GM19099 (cell line): ENCODE measurements around the gene TPSAB1.

Experiments used
- POLR2A ChIP-seq: IDR thresholded peaks from 3 replicates; pipeline ENCODE4 v1.6.1; 2011; ENCODE audit warnings: low read depth; ENCODE audit not compliant: insufficient read length; ENCODE audit errors: extremely low read depth

Gene TPSAB1

DNA sequence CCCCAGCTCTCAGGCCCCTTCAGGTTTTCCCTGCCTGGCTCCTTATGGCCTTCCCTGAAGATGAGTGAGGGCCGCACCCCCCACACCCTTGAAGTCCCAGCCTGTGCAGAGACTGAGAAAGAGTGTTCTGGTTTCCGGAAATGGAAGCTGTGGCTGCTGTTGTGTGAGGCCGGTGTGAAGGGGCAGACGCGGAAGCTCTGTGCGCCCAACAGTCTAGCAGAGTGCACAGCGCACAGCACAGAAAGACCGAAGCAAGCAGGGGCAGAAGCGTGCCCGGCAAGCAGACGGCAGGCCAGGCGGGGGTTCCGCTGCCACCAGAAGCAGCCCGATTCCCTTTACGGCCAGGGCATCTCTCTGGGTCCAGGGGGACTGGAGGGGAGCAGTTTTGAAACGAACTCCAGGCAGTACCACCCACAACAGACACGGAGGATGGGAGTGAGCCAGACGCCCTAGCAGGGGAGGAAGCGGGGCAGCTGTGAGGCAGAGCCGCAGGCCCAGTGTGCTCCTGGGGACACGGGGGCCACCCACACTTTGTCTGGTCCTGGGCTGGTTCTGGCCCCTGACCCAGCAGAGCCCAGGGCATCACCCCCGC is 32.2 kb upstream of the TPSAB1 start:
- TF ChIP-seq POLR2A, result no peak

GRCh38 chr16:1209081-1209480 is 31.4 kb upstream of the TPSAB1 start:
- TF ChIP-seq POLR2A, result no peak

DNA sequence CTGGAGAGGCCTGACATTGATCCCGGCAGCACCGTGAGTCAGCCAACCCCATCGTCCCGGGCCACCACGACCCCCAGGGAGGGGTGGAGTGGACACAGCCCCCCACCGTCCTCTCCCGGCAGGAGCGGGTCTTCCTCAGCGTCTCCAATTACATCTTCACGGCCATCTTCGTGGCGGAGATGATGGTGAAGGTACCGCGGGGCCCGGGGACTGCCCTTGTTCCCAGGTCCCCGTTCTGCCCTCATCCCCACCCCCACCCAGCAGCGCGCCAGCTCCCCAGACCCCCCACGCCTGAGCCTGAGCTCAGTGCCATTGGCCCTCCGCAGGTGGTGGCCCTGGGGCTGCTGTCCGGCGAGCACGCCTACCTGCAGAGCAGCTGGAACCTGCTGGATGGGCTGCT is 30.0 kb upstream of the TPSAB1 start:
- TF ChIP-seq POLR2A, result no peak

DNA sequence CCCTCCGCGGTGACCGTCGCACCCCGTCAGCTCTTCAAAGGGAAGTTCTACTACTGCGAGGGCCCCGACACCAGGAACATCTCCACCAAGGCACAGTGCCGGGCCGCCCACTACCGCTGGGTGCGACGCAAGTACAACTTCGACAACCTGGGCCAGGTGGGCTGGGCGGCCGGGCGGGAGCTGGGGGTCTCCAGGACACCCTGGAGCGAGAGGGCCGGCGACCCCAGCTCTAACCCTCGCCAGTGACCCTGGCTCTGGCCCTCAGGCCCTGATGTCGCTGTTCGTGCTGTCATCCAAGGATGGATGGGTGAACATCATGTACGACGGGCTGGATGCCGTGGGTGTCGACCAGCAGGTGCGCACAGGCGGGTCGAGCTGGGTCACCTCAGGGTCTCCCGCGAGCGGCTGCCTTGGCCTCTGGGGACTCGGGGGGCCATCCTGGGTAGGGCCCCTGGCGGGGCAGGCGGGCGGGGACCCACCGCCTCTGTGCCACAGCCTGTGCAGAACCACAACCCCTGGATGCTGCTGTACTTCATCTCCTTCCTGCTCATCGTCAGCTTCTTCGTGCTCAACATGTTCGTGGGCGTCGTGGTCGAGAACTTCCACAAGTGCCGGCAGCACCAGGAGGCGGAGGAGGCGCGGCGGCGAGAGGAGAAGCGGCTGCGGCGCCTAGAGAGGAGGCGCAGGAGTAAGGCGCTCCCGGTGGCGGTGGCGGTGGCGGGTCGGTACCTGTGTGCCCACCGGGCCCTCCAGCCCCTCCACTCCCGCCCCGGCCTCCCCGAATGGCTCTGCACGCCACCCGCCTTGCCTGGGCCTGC is 28.8 kb upstream of the TPSAB1 start:
- TF ChIP-seq POLR2A, result no peak

GRCh38 chr16:1212616-1213194 is 27.8 kb upstream of the TPSAB1 start:
- TF ChIP-seq POLR2A, result no peak

- TF ChIP-seq POLR2A, result no peak
Measured at GRCh38 chr16:1213231-1213630, 27.3 kb upstream of the TPSAB1 start.

DNA sequence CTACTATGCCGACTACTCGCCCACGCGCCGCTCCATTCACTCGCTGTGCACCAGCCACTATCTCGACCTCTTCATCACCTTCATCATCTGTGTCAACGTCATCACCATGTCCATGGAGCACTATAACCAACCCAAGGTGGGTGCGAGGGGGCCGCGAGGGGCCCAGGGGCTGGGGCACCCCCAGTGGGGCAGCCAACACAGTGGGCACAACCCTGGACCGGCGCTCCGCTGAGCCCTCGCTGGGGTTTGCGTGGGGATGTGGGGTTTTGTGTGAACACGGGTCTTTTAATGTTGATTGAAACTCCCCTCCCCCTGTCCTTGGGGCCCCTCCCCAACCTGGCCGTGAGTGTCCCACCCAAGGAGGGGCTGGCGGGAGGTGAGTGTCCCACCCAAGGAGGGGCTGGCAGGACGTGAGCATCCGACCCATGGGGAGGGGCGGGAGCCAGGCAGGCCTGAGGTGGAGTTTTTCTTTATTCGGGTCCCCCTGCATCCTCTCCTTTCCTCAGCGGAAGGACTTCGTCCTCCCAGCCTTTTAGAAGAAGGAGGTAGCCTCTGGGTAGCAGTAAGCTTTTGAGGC is 26.6 kb upstream of the TPSAB1 start:
- TF ChIP-seq POLR2A, result no peak

- TF ChIP-seq POLR2A, result no peak
Measured at GRCh38 chr16:1214719-1215118, 25.8 kb upstream of the TPSAB1 start.

DNA sequence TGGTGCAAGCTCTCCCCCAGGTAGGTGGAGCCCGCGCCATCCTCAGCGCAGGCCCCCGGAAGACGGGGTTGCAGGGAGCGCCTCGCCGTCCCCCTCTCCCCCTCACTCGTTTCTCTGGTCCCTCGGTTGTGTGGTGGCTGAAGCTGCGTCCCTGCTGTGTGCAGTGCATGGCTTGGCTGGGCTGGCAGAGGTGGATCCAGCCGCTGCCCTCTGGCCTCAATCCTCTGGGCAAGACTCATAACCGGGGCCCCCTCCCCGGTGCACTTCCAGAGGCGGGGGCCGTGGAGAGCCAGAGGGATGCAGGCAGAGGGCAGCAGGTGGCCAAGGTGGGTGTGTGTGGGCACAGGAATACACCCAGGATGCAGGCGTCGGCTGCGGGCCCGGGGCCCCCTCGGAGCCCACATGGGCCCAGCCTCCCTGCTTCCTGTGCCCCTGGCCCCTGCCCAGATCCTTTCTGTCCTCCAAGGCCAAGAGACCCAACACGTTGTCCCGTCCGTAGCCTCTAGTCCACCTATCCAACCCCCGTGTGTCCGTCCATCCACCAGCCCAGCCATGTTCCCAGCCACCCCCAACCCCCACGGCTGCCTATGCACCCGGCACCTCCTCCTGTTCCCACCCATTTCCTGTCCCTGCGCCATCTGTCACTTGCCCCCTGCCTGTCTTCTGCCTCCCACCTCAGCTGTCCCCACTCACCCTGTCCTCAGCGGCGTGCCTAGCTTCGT is 24.8 kb upstream of the TPSAB1 start:
- TF ChIP-seq POLR2A, result no peak

- TF ChIP-seq POLR2A, result no peak
Measured at GRCh38 chr16:1216296-1216619, 24.2 kb upstream of the TPSAB1 start.

DNA sequence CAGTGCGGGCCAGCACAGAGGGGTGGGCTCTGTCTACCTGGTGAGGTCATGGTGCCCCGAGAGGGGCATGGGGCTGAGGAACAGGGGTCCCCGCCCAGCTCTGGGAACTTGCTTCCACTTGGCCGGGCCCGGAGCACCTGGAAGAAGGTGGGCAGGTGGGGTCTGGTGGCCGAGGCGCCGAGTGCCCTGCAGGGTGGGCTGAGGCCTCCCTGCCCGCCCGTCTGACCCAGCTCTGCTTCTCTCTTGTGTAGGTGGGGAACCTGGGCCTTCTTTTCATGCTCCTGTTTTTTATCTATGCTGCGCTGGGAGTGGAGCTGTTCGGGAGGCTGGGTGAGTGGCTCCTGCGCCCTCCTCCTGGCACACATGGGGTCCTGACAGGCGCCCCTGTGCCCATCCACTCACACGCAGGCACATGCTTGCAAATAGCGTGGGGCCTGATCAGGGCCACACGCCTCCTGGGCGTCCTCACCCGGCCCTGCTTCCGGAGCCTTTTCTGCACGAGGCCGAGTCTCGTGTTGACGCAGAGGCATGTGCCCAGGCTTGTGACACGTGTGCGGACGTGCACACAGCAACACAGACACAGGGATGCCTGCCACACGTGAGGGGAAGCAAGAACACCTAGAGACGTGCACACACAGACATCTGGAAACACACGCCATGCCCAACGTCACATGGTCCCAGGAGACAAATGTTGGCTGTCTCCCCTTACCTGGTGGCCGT is 23.7 kb upstream of the TPSAB1 start:
- TF ChIP-seq POLR2A, result no peak

DNA sequence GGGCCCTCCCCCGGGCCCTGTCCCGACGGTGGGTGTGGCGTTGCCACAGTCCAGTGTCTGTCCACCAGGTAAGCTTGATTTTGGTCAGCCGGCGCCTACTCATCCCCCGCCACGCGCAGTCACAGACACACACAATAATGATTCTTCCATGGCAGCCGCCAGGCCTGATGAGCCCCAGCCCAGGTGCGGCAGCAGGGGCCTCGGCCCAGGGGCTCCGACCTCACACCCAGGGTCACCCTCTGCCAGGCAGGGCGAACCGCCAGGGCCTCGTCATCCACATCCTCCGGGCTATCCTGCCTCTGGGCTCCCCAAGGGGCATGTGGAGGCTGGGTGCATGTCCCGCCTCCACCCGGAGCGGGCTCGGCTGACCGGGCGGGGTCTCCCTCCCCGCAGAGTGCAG is 23.0 kb upstream of the TPSAB1 start:
- no peak for TF ChIP-seq POLR2A

DNA sequence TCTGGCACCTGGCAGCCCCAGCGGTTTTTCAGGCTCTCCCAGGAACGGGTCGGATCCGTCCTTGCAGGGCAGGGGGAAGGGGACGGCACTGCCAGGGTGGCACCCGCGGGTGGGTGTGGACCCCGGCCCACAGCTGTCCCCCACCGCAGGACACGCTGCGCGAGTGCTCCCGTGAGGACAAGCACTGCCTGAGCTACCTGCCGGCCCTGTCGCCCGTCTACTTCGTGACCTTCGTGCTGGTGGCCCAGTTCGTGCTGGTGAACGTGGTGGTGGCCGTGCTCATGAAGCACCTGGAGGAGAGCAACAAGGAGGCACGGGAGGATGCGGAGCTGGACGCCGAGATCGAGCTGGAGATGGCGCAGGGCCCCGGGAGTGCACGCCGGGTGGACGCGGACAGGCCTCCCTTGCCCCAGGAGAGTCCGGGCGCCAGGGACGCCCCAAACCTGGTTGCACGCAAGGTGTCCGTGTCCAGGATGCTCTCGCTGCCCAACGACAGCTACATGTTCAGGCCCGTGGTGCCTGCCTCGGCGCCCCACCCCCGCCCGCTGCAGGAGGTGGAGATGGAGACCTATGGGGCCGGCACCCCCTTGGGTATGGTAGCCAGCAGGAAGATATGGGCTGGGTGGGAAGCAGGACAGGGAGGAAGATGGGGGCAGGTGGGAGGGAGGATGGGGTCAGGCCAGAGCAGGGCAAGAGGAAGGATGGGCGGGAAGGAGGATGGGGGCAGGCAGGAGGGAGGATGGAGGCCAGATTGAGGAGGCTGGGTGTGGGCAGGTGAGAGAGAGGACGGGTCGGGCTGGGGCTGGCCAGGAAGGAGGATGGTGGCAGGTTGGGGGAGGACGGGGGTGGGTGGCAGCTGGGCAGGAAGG is 22.2 kb upstream of the TPSAB1 start:
- no peak for TF ChIP-seq POLR2A
